Activated T-cell treated with anti-CD3 and anti-CD28 coated beads for 1 hour (primary cell): ENCODE results near the gene TLR10.
"Not testable (repeated sequence)": the region's sequence is repeated elsewhere in the genome, so short reads cannot be mapped to it uniquely, and the experiment has no call there.

Experiments
- DNase-seq: peaks from one replicate; pipeline ENCODE4 v3.0.0-alpha.2; 2020; ENCODE audit warnings: low read depth

The TLR10 gene, protein sequence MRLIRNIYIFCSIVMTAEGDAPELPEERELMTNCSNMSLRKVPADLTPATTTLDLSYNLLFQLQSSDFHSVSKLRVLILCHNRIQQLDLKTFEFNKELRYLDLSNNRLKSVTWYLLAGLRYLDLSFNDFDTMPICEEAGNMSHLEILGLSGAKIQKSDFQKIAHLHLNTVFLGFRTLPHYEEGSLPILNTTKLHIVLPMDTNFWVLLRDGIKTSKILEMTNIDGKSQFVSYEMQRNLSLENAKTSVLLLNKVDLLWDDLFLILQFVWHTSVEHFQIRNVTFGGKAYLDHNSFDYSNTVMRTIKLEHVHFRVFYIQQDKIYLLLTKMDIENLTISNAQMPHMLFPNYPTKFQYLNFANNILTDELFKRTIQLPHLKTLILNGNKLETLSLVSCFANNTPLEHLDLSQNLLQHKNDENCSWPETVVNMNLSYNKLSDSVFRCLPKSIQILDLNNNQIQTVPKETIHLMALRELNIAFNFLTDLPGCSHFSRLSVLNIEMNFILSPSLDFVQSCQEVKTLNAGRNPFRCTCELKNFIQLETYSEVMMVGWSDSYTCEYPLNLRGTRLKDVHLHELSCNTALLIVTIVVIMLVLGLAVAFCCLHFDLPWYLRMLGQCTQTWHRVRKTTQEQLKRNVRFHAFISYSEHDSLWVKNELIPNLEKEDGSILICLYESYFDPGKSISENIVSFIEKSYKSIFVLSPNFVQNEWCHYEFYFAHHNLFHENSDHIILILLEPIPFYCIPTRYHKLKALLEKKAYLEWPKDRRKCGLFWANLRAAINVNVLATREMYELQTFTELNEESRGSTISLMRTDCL

DNA sequence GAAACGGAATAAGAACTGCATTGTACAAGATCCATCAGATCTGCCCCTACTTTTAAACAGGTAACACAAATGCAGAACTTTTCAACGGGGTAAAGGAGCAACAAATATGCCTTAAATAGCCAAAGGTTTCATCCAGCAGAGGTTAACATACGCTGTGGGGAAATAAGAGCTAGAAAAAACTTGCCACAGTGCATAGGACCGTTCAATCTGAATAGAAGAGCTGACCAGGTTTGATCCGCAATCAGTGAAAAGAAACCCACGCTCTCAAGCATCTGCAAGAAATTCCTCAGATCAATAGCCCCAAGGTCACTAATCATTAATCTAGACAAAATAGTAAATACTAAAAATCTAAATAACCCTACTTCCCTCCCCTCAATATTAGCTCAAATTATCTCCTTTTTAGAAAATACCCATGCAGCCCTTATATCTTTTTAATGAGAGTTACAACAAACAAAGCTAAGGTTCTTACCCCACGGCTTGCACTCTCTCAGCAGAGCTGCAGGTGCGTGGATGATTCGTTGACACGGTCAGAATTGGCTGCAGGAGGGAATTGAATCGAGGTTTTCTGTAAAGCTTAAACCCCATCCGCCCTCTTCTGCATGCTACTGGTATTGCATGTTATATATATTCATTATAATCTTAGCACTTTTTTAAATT is at the start of gene TLR10:
TLR10 (minus strand) TSS at position 539 of the 657 bp plus-strand sequence. CDS start 7,400 bp downstream, outside the sequence.
- DNase-seq, result peak; percentile 12

DNA sequence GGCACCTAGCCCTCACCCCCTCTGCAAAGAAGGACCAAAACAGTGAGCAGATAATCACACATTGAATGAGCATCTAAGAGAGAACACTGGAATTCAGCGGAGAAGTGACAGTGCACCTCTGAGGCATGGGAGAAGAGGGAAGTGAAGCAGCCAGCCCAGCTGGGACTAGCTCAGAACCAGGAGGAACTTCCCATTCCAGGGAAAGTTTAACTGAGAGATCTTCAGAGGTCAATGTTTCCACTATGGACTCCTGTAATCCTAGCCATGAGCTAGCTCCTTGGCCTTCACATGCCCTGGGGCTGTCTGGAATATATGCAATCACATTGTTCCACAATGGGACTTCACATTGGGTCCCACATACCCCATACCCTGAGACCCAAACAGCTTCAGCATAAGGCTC is 49.4 kb upstream of the TLR10 start:
- DNase-seq, result no peak

DNA sequence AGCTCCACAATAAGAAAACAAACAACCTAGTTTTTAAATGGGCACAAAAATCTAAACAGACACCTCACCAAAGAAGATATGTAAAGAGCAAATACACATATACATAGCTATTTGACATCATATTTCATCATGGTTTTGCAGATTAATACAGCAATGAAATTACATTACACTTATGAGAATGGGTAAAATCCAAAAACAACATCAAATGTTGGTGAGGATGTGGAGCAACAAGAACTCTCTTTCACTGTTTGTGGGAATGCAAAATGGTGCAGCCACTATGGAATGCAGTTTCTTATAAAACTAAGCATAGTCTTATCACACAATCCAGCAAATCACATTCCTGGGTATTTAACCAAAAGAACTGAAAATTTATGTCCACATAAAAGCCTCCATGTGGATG is 48.9 kb upstream of the TLR10 start:
- DNase-seq, result no peak

DNA sequence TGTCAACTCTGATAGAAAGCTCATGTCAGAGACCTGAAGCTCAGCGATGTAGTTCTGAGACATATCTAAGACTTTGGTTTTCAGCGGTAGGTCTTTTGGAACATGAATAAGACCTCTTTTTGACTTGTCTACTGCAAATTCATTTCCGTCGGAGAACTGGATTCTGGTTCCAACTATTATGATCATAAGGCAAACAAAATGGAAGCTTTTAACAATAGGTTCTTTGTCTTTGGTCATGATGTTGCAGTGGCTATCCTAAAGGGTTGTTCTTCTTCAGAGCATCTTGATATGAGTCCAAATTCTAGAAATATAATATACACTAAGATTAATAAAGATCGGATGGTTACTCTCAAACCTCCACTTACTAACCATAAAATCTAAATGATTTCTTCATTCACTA is 46.4 kb upstream of the TLR10 start:
- no peak for DNase-seq

DNA sequence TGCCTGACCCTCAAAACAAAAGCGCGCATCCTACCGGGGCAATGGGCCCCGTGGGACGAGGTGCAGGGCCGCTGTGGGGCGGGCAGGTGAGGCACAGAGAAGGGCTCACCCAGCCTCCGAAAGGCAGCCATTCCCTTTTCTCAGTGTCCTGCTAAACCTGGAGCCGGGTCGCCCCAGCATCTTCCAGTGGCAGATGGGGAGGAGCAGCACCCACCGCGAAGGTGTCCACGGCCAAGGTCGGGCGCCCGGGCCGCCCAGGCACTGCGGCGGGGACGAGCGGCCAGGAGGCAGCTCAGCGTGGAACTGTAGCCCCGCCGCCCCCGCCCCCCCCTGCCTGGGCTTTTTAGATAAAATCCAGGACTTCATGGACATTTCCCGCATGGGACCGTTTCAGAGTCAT is 41.0 kb upstream of the TLR10 start:
- no peak for DNase-seq

DNA sequence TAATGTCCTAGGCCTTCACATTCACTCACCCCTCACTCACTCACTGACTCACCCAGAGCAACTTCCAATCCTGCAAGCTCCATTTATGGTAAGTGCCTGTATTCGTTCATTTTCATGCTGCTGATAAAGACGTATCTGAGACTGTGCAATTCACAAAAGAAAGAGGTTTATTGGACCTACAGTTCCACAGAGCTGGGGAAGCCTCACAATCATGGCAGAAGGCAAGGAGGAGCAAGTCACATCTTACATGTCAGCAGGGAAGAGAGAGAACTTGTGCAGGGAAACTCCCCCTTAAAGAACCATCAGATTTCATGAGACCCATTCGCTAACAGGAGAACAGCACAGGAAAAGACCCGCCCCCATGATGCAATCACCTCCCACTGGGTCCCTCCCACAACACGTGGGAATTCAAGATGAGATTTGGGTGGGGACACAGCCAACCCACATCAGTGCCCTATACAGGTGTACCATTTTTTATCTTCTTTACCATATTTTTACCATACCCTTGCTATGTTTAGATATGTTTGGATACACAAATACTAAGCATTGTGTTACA is 40.0 kb upstream of the TLR10 start:
- no peak for DNase-seq

DNA sequence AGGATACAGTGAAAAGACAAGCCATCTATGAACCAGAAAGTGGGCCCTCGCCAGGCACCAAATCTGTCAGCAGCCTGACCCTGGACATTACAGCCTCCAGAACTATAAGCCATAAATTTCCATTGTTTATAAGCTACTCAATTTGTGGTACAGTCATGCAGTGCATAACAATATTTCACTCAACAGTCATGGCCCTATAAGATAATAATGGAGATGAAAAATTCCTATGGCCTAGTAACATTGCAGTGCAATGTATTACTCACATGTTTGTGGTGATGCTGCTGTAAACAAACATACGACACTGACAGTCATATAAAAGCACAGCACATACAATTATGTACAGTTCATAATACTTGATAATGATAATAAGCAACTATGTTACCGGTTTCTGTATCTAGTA is 38.9 kb upstream of the TLR10 start:
- DNase-seq, result no peak

DNA sequence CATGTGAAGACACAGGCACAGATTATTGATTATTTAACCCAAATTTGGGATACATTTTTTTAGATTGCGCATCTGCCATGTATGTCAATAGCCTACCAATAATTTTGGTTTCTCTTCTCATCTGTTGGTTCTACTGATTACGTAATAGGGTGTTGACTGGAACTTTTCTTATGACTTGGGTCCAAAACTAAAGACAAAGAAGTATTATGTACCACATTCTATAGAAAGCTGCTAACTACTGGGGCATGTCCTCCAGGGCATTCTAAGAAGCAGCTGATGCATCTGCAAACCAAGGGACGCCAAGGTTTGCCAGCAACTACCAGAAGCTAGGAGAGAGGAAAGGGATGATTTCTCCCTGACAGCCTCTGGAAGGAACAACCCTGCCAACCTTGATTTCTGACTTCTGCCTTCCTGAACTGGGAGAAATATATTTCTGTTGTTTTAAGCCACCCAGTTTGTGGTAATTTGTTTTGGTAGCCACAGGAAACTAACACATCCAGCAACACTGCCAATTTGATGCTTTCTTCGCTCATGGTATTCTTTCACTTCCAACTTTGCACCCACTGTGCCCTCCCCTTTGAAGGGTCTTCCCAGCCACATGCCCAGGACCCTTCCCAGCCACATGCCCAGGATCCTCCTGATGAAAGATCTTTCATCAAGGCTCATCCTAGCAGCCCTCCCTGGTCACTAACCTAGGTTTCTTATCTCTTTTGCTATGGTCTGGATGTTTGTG is 37.7 kb upstream of the TLR10 start:
- no peak for DNase-seq

DNA sequence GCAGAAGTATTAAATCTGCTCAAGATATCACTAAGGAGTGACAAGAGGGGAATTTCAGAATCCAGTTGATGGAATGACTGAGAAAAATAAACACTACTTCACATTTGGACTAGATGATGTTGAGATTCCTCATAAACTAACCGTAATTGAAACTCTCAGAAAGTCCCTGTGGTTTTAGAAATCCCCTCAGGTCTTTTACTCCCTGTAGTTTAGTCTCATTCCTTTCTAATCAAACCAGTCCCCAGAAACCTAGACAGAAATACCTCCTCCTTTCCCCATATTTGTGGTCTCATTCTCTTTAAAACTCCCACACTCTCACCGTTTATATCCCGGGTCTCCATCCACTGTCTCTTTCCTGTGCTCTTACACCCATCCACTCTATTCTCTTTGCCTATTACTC is 36.8 kb upstream of the TLR10 start:
- no peak for DNase-seq

DNA sequence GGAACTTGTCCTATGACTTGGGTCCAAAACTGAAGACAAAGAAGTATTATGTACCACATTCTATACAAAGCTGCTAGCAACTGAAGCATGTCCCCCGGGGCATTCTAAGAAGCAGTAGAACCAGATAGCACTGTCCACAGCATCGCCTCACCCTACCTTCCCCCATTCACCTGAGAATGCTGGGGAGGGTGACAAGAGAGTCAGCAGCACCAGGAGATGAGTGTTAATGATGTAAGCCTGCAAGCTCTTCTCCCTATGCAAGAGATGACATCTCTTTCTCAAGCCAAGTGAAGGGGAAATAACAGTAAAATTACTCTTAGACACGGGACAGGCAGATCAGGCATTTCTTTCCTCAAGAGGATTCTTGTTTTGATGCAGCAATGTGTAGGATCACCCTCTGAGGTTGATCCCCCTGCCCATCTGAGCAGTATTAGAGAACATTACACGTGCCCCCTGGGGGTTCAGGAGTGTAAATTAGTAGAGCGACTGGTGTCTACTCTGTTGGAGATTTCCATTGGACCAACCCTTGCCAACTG is 35.7 kb upstream of the TLR10 start:
- no peak for DNase-seq

DNA sequence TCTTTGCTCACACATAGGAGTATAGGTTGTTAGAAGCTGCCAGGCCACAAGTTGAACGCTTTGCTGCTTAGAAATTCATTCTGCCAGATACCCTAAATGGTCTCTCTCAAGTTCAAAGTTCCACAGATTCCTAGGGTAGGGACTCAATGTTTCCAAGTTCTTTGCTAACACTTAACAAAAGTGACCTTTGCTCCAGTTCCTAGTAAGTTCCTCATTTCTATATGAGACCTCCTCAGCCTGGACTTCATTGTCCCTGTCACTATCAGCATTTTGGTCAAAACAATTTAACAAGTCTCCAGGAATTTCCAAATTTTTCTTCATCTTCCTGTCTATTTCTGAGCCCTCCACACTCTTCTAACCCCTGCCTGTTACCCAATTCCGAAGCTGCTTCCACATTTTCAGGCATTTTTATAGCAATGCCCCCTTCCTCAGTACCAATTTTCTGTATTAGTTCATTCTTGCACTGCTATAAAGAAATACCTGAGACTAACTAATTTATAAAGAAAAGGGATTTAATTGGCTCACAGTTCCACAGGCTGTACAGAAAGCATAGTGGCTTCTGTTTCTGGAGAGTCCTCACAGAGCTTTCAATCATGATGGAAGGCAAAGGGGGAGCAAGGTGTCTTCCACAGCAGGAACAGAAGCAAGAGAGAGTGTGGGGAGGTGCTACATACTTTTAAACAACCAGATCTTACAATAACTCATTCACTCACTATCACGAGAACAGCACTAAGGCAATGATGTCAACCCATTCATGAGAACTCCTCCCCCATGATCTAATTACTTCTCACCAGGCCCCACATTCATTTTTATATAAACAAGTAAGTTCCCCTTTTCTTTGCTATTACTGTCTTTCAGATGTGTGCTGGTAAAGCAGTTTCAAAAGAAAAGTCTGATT is 33.3 kb upstream of the TLR10 start:
- no peak for DNase-seq

DNA sequence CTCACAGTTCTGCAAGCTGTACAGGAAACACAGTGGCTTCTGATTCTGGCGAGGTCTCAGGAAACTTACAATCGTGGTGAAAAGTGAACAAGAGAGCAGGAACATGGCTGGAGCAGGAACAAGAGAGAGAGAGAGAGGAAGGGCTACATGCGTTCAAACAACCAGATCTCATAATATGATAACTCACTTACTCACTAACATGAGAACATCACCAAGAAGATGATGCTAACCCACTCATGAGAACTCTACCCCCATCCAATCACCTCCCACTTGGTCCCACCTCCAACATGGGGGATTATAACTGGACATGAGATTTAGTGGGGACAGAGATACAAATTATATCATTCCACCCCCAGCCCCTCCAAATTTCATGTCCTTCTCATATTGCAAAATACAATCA is 31.6 kb upstream of the TLR10 start:
- no peak for DNase-seq

DNA sequence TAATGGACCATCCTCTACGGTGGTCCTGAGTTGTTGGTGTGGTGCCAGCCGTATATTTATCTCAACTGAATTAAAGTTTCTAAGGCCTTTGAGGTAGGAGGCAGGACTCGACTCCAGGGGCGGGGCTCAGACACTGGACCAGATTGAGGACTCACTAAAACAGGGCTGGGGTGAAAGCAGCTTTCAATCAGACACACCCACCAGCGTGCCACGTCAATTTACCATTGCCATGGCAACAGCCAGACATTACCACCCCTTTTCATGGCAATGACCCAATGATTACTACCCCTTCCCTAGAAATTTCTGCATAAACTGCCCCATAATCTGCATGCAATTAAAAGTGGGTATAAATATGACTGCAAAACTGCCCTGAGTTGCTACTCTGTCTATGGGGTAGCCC is 28.5 kb upstream of the TLR10 start:
- DNase-seq, result no peak

DNA sequence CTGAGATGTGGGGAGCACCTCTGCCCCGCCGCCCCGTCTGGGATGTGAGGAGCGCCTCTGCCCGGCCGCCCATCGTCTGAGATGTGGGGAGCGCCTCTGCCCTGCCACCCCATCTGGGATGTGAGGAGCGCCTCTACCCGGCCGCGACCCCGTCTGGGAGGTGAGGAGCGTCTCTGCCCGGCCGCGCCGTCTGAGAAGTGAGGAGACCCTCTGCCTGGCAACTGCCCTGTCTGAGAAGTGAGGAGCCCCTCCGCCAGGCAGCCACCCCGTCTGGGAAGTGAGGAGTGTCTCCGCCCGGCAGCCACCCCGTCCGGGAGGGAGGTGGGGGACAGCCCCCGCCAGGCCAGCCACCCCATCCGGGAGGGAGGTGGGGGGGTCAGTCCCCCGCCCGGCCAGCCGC is 24.7 kb upstream of the TLR10 start:
- DNase-seq, result not testable (repeated sequence)

DNA sequence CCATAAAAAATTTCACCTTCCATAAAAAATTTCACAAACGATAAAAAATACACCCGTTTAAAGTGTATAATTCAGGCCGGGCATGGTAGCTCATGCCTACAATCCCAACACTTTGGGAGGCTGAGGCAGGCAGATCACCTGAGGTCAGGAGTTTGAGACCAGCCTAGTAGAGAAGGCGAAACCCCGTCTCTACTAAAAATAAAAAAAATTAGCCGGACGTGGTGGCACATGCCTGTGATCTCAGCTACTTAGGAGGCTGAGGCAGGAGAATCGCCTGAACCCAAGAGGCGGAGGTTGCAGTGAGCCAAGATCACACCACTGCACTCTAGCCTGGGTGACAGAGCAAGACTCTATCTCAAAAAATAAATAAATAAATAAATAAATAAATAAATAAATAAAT is 23.5 kb upstream of the TLR10 start:
- not testable (repeated sequence) for DNase-seq

DNA sequence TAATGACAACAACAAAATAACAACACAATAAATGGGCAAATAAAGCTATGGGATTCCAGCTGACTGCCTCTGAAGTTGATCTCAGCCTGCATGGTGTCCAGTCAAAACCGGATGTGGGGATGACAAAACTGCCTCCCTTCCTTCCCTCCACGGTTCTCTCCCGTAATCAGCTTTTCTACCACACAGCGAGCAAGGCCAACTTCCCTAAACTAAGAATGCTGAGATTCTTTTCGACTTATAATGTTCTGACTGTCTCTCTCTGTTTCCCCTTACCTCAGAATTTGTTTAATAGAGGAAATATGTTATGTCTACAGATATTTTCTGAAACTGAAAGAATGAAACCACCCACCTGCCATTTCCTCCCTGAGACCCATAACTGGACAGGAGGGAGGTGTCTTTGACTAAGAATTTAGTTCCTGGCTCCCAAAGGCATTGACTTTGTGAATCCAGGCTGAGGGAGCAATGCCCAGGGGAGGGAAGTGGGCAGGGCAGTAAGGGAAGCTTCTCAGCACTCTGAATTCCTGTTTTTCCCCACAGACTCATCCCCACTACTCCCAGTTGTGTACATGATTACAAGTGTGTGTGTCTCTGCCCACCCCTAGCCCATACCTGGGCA is 22.8 kb upstream of the TLR10 start:
- DNase-seq, result no peak

DNA sequence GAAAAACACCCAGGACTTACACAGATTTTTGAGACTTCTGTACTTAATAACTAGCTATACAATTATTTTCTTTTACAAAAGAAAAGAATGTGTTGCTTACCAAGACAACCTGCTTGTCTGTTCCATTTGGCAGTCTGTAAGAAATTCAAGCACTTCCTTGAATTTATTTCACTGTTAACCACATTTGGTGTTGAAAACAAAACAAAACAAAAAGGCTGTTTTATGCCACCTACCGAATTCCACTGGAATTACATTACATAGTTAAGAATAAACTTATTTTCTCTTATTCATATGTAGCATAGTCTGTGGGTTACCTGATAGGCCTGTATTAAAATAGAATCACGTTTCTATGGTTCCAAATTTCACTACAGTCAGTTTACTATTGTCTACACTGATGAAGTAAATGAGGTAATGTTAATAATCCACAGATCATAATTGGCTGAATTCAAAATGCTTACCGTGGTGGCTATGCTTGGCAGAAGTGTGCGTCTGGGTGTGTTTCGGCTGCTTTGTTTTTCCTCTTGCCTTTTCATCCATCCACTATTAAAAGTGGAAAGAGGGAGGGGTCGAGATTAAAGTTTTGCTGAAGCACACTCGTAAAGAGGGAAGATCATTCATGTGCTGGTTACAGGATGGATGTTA is 22.0 kb upstream of the TLR10 start, which contains the start of gene TLR1:
TLR1 (minus strand) TSS at position 138 of the 642 bp plus-strand sequence. CDS start 5,960 bp downstream, outside the sequence.
- DNase-seq, result no peak

DNA sequence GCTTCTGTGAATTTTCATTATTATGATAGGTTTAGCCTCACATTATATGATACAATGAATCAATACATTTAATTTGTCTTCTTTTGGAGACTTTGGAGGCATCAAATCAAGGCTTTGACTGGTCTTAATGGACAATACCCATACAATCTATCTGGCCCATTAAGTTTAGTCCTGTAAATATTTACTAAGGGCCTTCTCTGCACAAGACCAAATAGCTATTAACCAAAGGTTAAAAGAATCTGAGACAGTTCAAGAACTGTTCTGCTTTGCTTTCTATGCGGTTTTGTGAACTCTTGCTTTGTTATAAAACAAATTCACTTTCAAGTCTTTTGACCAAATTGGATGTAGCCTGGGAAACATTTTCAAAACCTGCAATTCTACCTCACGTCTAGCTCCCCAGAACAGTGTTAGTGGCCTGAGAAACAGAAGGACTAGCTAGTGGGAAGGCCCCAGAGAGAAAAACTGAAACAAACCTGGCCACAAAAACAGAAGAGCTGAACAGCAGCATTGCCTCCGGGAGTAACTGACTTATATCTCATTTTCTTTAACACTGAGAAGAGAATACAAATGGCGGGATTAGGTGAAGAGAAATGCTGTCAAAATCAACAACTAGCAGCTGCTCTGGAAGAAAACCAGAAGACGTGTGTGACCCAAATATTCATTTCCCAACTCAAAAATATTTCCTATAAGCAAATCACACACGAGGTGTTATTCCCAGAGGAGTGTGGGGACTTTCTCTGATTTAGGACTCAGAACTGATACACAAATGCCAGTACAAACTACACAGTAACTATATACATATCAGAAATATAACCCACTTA is 21.3 kb upstream of the TLR10 start:
- no peak for DNase-seq
